MM.1S (cell line): ENCODE measurements around the gene ZFYVE21.

Source experiments
- CTCF ChIP-seq: fragments of 300-600 bp; sonication (generic); IDR thresholded peaks from 2 replicates; pipeline ENCODE4 v1.5.1; 2016; ENCODE audit warnings: antibody characterized with exemption, low read length, mixed read lengths
- EZH2 ChIP-seq: fragments of 300-600 bp; sonication (generic); optimal IDR thresholded peaks from 2 replicates; pipeline ENCODE3; 2017; ENCODE audit warnings: low read depth, mild to moderate bottlenecking, antibody characterized with exemption, low read length, mixed read lengths

DNA sequence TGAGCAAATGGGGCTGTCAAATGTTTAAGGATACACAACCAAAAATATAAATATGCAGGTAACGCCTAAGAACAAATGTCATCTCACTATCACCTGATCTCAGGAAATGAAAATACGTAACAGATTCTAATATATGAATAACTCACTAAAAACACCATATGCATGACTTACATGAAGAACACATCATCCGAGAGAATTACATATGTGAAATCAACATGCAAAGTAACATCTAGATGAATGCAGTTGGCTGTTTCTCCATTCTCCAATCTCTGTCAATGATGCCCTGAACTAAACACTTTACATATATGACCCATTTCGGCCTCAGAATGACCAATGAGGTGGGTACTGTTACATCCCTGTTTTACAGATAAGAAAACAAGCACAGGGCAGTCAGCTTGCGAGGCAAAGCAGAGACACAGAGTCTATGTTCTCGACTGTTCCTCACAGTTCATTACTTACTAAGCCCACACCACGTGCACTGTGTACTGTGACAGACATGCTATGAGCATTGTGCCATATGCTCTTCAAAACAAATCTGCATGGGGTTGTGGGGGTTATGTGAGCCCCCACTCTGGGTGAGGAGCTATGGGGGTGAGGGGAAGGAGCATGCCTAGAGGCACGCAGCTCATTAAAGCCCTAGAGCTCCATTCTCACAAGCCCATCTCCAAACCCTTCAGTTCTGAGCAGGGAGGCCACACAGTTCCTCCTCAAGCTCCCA is 42.6 kb downstream of the ZFYVE21 start:
- TF ChIP-seq CTCF (no peak), EZH2 (no peak)
